Fibroblast of skin of left biceps (primary cell): ENCODE measurements around the gene KLC4.
A peak's percentile ranks its signal among the peaks of the same experiment; 100 is the strongest.
"Not testable (repeated sequence)": the region's sequence is repeated elsewhere in the genome, so short reads cannot be mapped to it uniquely, and the experiment has no call there.

ENCODE experiments used
- DNase-seq, 2 experiments: peaks; one replicate each; pipeline ENCODE4 v3.0.0-alpha.2; 2013; ENCODE audit warnings: low read depth in 2 of 2

The KLC4 gene

DNA sequence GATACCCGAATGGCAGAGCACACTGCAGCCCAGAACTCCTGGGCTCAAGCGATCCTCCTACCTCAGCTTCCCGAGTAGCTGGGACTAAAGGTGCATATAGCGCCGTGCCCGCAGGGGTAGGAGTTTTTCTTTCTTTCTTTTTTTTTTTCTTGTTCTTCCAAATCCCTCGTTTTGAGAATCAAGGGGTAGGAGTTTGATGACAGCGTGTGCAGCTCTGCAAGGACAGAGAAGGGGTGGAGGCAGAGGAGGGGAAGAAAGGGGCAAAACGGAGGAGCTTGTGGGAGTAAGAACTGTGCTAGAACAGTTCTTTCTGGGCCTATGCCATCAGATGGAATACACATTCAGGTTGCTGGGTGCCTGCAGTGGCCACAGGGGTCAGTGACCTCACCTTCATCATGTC is 22.7 kb upstream of the KLC4 start:
- no peak for DNase-seq

- DNase-seq, result no peak
These were observed 22.2 kb upstream of the KLC4 start for GRCh38 chr6:43037197-43037596.

DNA sequence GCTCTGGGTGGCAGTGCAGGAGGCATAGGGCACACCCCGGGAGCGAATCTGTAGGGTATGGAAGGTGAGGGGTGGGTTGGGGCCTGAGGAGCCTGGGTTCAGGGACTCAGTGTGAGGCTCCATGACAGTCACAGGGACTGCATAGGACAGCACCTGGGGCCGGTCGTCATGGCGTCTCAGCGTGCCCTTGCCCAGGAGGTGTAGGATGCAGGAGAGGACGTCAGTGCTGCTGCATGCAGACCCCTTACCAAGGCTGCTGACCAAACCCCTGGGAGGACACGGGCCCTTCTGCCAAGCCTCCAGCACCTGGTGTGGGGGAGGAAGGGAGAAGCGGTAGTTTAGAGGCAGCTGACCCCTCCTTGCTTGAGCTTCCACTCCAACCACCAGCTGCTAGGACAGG is 21.7 kb upstream of the KLC4 start:
- DNase-seq, result no peak

GRCh38 chr6:43038727-43039126 is 20.7 kb upstream of the KLC4 start:
- no peak for DNase-seq

DNA sequence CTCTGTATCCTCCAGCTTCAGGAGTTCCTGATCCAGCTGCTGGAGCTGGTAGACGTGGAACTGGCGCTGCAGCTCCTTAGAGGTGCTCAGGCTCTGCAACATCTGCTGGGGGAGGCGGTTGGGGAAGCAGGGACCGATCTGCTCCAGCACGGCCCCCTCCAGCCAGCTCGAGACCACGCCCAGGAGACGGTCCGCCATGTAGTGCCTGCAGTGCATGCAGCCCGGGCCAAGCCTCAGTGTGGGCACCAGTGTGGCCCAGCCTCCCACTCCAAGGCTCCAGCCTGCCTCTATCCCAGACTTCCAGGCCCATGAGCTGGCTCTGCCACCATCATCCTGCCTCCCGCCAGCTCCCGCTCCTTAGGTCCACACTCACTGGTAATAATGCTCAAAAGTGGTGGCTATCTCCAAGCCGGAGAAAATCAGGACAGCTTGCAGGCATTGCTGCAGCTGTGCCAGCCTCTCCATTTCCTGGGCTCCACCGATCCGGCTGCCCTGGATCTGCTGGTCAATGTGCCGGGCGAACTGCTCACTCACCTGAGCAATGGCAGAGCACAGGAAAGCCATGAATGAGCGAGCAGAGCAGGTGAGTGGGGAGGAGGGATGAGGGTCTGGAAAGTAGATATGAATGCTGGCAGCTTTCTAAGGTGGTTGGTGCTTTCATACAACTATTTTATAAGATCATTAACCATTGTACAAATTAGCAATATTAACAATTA is 18.7 kb upstream of the KLC4 start:
- no peak for DNase-seq

DNA sequence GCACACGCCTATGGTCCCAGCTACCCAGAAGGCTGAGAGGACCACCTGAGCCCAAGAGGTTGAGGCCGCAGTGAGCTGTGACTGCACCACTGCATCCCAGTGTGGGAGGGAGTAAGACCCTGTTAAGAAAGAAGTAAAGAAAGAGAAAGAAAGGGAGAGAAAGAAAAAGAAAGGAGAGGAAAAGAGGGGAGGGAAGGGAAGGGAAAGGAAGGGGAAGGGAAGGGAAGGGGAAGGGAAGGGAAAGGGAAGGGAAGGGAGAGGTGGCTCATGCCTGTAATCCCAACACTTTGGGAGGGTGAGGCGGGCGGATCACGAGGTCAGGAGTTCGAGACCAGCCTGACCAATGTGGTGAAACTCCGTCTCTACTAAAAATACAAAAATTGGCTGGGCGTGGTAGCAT is 18.0 kb upstream of the KLC4 start:
- DNase-seq, result not testable (repeated sequence)

DNA sequence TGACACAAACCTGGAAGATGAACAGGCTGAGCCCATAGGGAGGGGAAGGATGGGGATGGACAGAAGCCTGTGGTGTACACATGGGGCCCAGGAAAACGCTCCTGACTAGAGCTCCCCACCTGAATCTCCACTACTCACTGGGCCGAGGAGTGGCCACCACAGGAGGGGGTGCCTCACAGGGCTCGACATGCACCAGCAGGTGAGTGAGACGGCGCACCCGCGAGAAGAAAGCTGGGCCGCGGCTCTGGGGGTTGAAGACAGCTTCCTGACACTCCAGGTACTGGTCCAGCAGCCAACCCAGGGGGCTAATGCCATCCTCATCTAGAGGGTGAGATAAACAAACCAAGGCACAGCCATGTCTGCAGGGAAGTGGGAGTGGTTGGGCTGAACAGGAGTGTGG is 16.1 kb upstream of the KLC4 start:
- no peak for DNase-seq

DNA sequence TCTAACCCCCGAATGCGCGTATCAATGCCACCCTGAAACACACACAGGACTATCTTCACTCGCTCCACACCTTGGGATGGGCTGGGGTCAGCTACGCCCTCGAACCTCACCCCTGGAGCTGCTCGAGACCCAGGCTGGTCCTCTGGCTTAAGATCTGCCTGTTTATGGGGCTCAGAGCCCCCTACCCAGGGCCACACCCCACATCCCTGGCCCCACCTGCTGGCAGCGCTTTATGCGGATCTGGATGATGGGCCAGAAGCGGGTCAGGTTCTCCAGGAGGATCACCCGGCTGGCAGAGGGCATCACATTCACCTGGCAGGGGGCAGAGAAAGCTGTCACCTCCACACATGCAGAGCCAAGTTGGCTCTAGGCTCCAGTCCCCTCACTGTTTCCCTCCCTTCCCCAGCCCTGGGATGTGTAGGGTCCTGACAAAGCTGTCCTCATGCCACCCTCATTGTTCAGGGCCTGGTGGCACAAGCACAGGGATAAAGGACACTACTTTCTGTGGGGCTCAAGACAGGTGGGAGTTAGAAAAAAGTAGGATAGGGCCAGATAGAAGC is 14.0 kb upstream of the KLC4 start:
- DNase-seq, result no peak

GRCh38 chr6:43047998-43048397 is 11.4 kb upstream of the KLC4 start:
- DNase-seq, result no peak

GRCh38 chr6:43050981-43051380 is 8.4 kb upstream of the KLC4 start:
- no peak for DNase-seq

DNA sequence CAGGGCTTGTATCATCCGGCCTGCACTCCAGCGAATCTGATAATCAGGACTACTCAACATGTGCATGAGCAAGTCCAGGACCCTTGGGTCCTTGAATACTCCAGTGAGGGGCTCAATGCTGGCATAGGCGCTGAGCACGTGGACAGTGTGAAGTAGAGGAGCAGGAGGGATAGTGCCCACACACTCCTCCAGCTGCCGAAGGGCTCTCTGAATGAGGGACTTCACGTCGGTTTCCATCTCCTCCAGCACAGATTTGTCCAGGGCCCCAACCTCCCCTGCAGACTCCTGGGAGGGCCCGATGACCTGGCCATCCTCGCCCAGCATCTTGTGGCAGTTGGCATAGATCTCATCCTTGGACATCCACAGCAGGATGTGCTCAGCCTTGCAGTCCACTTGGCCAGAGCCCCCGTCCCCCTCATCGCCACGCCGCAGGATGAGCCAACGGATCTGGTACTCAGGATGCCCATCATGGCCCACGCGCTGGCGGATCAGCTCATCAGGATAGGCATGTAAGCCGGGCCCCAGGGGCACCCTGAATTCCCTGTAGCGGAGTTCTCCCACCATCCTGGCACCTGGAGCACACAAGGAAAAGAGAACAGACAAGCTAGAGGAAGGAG is 7.1 kb upstream of the KLC4 start:
- DNase-seq, result no peak

DNA sequence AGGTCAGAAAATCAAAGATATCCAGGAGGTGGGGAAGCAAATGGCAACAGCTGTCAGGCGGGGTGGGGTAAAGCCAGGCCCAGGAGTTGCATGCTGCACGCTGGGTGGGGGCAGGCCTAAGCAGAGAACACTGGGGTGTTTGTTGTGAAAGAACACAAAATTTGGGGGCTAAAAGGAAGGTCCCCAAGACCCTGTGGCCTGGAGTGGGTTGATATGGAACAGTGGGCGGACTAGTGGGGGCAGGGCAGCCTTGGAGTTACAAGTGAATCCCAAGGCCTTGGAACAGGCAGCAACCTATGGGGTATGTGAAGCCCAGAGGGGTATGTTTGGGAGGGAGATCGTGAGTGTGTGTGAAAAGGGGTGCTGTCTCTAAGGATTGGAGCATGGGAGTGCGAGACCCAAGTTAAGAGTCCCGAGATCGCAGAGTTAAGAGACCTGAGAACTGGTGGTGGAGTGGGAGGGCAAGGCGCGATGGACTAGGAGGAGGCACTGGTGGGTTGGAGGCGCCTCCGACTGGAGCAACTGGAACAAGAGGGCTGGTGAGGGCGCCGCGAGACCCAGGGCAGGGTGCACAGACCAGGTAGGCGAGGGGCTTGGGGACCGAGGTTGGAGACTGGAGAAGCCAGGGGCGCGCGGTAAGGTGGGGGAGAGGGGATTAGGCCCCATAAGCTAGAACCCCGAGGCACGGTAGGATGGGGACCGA is 6.4 kb upstream of the KLC4 start:
- DNase-seq, result no peak

DNA sequence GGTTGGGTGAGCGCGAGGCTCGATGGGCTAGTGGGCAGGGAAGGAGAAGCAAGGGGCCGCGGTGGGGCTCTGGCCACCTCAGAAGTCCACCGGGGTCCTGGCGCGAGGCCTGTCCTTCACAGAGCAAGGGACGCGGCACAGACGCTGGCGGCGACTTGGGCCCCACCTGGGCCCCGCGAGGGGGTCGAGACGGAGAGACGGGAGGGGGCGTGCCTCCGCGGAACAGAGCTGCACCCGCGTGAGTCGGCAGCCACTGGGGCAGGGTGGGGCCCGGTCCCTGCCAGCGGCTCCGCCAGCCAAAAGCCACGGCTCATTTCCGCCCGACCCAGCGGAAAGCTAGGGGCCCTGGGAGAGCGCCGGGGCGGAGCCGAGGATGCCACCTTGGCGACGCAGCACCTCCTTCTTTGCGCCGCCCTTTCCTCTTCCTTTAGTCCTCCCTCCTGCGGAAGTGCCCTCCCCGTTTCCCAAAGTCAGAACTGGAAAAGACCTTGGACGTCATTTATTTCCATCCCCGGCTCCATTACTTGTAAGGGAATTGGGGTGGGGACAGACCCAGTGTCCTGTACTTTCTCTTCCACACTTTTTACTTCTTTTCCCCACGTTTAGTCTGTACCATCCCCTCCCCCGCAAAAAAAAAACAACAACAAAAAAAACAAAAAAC is 5.8 kb upstream of the KLC4 start, which contains the start of gene CUL7:
Gene CUL7, minus strand, starts transcription at position 307 of the 661 bp plus-strand sequence. CDS start 1,063 bp downstream, outside the sequence.
- DNase-seq, result peak; percentile 87

DNA sequence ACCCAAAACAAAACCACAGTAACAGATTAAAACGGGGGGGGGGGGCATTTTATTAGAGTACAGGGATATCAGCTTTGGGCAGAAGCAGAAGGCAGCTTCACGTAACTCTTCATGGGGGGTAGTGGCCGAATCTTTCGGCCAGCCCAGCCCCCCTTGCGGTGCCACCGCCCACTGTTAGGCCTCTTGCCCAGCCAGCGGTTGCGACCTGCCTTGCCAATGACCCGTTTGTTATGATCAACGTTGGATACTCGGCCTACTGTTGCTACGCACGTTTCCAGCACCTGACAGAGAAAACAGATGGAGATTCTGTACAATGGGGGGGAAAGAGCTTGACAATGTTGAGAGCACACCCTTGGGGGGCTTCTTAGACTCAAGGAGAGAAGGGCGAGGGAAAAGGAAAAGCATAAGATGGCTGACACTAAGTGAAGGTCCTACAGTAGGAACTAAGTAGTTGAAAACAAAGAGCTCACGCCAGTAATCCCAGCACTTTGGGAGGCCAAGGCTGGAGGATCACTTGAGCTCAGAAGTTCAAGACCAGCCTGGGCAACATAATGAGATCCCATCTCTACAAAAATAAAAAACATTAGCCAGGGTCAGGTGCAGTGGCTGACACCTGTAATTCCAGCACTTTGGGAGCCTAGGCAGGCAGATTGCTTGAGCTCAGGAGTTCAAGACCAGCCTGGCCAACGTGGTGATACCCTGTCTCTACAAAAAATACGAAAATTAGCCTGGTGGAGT is 5.1 kb upstream of the KLC4 start:
- no peak for DNase-seq

- DNase-seq, result no peak
These were observed 3.5 kb upstream of the KLC4 start for GRCh38 chr6:43055966-43056365.

GRCh38 chr6:43058531-43058930 is 900 bp upstream of the KLC4 start:
- no peak for DNase-seq

DNA sequence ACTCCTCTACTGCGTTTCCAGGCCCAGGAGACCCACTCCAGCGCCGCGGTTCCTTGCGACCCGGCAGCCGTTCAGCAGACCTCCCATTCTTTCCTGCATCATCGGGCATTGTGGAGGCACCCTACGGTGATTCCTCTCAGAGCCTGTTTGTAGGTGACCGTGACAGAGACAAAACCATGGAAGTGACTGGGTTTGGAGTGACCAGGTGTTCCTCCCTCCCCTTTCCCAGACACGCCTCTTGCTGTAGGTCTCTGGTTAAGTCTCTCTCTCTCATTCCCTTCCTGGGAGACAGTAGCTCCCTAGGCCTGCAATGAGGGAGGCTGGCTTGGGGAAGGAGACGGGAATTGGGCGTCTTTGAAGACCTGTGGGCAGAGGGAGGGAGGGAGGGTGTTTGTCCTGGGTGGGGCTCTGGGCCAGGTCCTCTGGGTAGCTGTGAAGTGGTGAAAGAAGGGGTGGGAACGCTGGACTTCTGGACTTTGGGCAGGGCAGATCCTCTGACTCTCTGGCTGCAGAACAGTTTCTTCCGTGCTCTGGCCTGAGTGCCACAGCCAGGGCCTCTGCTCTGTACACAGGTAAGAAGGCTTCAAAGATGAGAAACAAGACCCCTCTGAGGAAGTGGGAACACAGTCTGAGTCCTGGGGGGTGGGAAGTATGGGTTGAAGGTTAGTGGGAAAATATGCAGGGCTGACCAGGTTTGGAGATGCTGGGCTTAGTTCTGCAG is 763 bp downstream of the KLC4 start:
- DNase-seq, result no peak

DNA sequence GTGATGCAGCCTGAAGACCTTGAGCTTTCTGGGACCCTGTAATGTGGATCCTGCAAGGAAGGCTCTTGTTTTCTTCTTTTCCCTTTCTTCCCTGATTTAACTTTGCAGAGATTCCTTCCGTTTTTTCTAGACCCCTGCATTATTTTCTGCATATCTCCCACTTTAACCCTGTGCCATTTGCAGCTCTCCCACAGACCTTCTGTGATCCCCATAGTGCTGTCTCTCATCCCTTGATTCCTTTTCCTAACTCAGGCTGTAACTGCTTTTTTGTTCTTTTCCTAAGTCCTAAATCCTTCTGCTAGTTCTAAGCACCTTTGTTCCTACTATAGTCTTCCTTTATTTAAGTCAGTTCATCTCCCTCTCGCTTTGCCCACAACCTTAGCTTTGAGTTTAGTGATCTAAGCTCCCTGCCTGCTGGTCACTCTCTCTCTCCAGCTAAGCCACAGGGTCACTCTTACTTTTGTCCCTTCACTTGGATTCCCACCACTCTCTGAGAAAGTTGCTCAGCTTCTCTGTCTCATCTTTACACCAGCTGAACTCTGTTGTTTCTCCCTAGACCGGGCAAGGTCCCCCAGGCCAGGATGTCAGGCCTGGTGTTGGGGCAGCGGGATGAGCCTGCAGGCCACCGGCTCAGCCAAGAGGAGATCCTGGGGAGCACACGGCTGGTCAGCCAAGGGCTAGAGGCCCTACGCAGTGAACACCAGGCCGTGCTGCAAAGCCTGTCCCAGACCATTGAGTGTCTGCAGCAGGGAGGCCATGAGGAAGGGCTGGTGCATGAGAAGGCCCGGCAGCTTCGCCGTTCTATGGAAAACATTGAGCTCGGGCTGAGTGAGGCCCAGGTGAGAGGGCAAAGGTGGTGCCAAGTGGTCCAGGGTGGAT is 1.6 kb downstream of the KLC4 start:
- no peak for DNase-seq

- DNase-seq, result no peak
These were observed 2.4 kb downstream of the KLC4 start for GRCh38 chr6:43061861-43062260.

GRCh38 chr6:43062818-43063217 is 3.4 kb downstream of the KLC4 start:
- DNase-seq, result no peak
